Vagina (tissue), 2 donors: ENCODE results near the gene ELAVL3.

Source experiments
- POLR2A ChIP-seq, 2 donors: fragments of 450-650 bp; IDR thresholded peaks; one replicate each; pipeline ENCODE4 v1.6.1; 2017; ENCODE audit warnings: antibody characterized with exemption in 2 of 2, mild to moderate bottlenecking in 2 of 2, moderate library complexity in 2 of 2
- POLR2AphosphoS5 ChIP-seq, 2 donors: sonication (generic); formaldehyde crosslinking; IDR thresholded peaks; one replicate each; pipeline ENCODE4 v1.9.0; 2017; ENCODE audit warnings: antibody characterized with exemption in 2 of 2, mild to moderate bottlenecking in 2 of 2, low read depth in 1 of 2; ENCODE audit not compliant: insufficient read depth in 1 of 2
- TF ChIP-seq, protein P1 (sequence below), 3 experiments: fragments of 450-650 bp in 2 of 3; fragments of 200-600 bp in 1 of 3; sonication (generic) in 1 of 3; IDR thresholded peaks; one replicate each; pipeline ENCODE4 v1.5.1; 2017 to 2019; ENCODE audit warnings: antibody characterized with exemption in 3 of 3, mild to moderate bottlenecking in 2 of 3, moderate library complexity in 2 of 3

DNA sequence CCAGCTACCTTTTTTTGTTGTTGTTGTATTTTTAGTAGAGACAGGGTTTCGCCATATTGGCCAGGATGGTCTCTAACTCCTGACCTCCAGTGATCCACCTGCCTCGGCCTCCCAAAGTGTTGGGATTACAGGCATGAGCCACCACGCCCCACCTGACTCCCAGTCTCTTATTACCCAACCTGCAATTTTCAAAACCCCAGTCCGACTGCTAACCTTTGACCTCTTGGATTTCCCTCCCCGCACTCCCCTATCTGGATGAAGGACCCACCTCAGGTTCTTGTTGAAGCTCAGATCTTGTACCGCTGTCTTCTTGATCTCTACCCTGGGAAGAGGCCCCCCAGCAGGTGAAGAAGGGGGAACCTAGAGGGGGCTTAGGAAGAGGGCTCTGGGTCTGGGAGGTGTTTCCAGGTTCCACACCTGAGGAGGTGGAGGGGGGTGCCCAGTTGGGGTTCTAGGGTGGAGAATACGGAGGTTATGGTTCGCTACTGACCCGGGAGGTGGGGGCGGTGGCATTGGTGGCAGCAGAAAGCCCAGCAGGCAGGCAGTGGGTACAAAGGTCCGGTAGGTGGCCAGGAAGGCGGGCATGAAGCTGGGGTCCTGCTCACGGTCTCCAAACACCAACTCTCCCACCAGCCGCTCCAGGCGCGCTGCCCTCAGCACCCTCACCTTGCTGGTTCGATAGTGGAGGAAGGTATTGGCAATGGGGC is 64.3 kb downstream of the ELAVL3 start:
- TF ChIP-seq, protein P1, sequence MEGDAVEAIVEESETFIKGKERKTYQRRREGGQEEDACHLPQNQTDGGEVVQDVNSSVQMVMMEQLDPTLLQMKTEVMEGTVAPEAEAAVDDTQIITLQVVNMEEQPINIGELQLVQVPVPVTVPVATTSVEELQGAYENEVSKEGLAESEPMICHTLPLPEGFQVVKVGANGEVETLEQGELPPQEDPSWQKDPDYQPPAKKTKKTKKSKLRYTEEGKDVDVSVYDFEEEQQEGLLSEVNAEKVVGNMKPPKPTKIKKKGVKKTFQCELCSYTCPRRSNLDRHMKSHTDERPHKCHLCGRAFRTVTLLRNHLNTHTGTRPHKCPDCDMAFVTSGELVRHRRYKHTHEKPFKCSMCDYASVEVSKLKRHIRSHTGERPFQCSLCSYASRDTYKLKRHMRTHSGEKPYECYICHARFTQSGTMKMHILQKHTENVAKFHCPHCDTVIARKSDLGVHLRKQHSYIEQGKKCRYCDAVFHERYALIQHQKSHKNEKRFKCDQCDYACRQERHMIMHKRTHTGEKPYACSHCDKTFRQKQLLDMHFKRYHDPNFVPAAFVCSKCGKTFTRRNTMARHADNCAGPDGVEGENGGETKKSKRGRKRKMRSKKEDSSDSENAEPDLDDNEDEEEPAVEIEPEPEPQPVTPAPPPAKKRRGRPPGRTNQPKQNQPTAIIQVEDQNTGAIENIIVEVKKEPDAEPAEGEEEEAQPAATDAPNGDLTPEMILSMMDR (IDR thresholded peaks at IDR 0.05): no peak
- no peak for TF ChIP-seq POLR2AphosphoS5 (IDR thresholded peaks at IDR 0.05; ENCODE audit: insufficient read depth in 1 of 2, low read depth in 1 of 2)
- no peak for TF ChIP-seq POLR2A (IDR thresholded peaks at IDR 0.05)
